GM12892 (cell line): Measurements from ENCODE around the gene COMMD7.

ENCODE experiments used
- POLR2A ChIP-seq: IDR thresholded peaks from 2 replicates; pipeline ENCODE4 v1.6.1; 2011; ENCODE audit warnings: low read depth, low read length, control low read depth
- POLR2AphosphoS5 ChIP-seq: IDR thresholded peaks from 2 replicates; pipeline ENCODE4 v1.6.1; 2011; ENCODE audit warnings: low read depth, low read length, control low read depth
- TAF1 ChIP-seq: IDR thresholded peaks from 2 replicates; pipeline ENCODE4 v1.6.1; 2011; ENCODE audit warnings: low read depth, mild to moderate bottlenecking, control low read depth, low read length, borderline replicate concordance

DNA sequence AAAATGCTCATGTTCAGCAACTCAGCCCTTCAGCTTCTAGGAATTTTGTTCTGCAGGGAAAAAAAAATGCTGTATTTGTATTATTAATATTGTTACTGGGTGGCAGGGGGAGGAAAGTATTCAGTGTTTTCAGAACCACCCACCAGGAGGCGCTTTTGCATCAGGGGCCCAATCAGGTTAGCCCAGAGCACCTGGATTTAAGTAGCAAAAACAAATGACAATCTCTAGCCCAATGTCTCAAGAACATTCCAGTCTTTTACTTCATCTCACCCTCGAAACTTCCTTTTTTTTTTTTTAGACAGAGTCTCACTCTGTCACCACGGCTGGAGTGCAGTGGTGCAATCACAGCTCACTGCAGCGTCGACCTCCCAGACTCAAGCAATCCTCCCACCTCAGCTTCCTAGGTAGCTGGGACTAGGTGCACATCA is 68.9 kb downstream of the COMMD7 start:
- TF ChIP-seq POLR2A: no peak
- no peak for TF ChIP-seq TAF1
- TF ChIP-seq POLR2AphosphoS5: no peak
